OCI-LY7 (cell line): ENCODE data around the gene SCIMP.

Experiments
- EZH2phosphoT487 ChIP-seq: fragments of 200-600 bp; sonication (generic); IDR thresholded peaks from 2 replicates; pipeline ENCODE4 v1.6.1; 2018; ENCODE audit warnings: low read depth, borderline replicate concordance, mild to moderate bottlenecking, mixed run types, antibody characterized with exemption, low read length, moderate library complexity, mixed read lengths
- TF ChIP-seq, protein P1 (sequence below): fragments of 200-600 bp; sonication (generic); conservative IDR thresholded peaks from 2 replicates; pipeline ENCODE4 v1.5.1; 2014; ENCODE audit warnings: mild to moderate bottlenecking, antibody characterized with exemption, low read length, moderate library complexity, mixed read lengths

DNA sequence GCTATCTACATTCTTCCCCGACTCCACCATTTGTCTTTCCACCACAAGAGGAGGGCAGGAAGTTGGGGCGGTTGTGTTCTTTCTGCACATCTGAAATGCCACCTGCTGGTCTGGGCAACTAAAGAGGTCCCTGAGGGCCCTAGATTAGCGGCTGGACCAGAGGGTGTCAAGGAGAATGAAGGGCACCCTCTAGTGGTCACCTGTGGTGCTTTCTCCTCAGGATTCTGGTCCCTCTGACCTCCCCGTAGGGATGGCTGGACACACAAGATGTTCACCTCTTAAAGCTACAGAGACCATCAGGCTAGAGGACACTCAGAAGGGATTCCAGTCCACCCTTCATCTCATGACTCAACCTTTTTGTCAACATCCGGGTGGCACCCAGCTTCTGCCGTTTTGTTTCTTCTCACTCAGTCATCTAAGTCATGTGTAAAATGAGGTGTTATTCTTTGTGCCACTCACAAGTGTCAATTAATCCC is 2.9 kb upstream of the SCIMP start:
- TF ChIP-seq, protein P1, sequence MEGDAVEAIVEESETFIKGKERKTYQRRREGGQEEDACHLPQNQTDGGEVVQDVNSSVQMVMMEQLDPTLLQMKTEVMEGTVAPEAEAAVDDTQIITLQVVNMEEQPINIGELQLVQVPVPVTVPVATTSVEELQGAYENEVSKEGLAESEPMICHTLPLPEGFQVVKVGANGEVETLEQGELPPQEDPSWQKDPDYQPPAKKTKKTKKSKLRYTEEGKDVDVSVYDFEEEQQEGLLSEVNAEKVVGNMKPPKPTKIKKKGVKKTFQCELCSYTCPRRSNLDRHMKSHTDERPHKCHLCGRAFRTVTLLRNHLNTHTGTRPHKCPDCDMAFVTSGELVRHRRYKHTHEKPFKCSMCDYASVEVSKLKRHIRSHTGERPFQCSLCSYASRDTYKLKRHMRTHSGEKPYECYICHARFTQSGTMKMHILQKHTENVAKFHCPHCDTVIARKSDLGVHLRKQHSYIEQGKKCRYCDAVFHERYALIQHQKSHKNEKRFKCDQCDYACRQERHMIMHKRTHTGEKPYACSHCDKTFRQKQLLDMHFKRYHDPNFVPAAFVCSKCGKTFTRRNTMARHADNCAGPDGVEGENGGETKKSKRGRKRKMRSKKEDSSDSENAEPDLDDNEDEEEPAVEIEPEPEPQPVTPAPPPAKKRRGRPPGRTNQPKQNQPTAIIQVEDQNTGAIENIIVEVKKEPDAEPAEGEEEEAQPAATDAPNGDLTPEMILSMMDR, result peak; percentile 99
- no peak for TF ChIP-seq EZH2phosphoT487
